DND-41 (cell line): ENCODE data around the gene FHOD3.

Experiments used
- ATAC-seq: fragments of 200-7000 bp; cut with Tn5 transposase; 3 replicates; pipeline ENCODE4 v1.9.1; 2021; ENCODE audit warnings: low read depth; ENCODE audit not compliant: insufficient read depth
- DNase-seq: peaks from one replicate; pipeline ENCODE4 v3.0.0-alpha.2; 2020
- H2AFZ ChIP-seq: 2 replicates; pipeline ENCODE4 v1.6.0; 2012; ENCODE audit warnings: low read depth, low read length
- H3K27ac ChIP-seq: 2 replicates; pipeline ENCODE4 v1.5.1; 2012; ENCODE audit warnings: low read length, inconsistent platforms
- H3K27me3 ChIP-seq: fragments of 200-600 bp; sonication (generic); 2 replicates; pipeline ENCODE4 v1.6.0; 2012; ENCODE audit warnings: low read length, mild to moderate bottlenecking, inconsistent platforms; ENCODE audit not compliant: insufficient read depth, poor library complexity
- H3K36me3 ChIP-seq: 2 replicates; pipeline ENCODE4 v1.5.1; 2012; ENCODE audit warnings: low read length, inconsistent platforms; ENCODE audit not compliant: insufficient read depth
- H3K4me1 ChIP-seq: 2 replicates; pipeline ENCODE4 v1.5.1; 2012; ENCODE audit warnings: mild to moderate bottlenecking, low read length; ENCODE audit not compliant: insufficient read depth
- H3K4me2 ChIP-seq: 2 replicates; pipeline ENCODE4 v1.6.0; 2012; ENCODE audit warnings: mild to moderate bottlenecking, moderate library complexity, low read length, inconsistent platforms; ENCODE audit not compliant: insufficient read depth
- H3K4me3 ChIP-seq, 2 experiments: fragments of 200-600 bp in 1 of 2; shearing (Covaris generic) in 1 of 2; 2 replicates each; pipeline ENCODE4 v1.5.1; 2012 to 2016; ENCODE audit warnings: inconsistent platforms in 2 of 2, low read length in 2 of 2, mild to moderate bottlenecking in 2 of 2, low read depth in 1 of 2, moderate library complexity in 1 of 2
- H3K79me2 ChIP-seq: 2 replicates; pipeline ENCODE4 v1.6.0; 2012; ENCODE audit warnings: low read length, inconsistent platforms; ENCODE audit not compliant: insufficient read depth
- H3K9ac ChIP-seq: 2 replicates; pipeline ENCODE4 v1.6.0; 2012; ENCODE audit warnings: low read depth, mild to moderate bottlenecking, inconsistent platforms, low read length, moderate library complexity
- H3K9me3 ChIP-seq: 2 replicates; pipeline ENCODE4 v1.5.1; 2012; ENCODE audit warnings: low read length, moderate library complexity, mild to moderate bottlenecking, inconsistent platforms; ENCODE audit not compliant: insufficient read depth, severe bottlenecking
- H4K20me1 ChIP-seq: 2 replicates; pipeline ENCODE4 v1.6.0; 2012; ENCODE audit warnings: low read length; ENCODE audit not compliant: insufficient read depth
- CTCF ChIP-seq: IDR thresholded peaks from 2 replicates; pipeline ENCODE4 v1.5.1; 2012; ENCODE audit warnings: borderline replicate concordance, low read length, moderate library complexity, mild to moderate bottlenecking; ENCODE audit not compliant: poor library complexity, severe bottlenecking; ENCODE audit errors: extremely low read depth
- EZH2 ChIP-seq: IDR thresholded peaks from 3 replicates; pipeline ENCODE4 v1.6.1; 2012; ENCODE audit warnings: borderline replicate concordance, low read depth, mild to moderate bottlenecking, moderate library complexity, low read length, inconsistent platforms; ENCODE audit not compliant: severe bottlenecking

The FHOD3 gene

GRCh38 chr18:36428431-36429029 is 131.0 kb downstream of the FHOD3 start:
- H4K20me1 ChIP-seq, result no peaks in the 10 kb centered on the region
- H3K4me3 ChIP-seq, result no peak overlapping the region
- no peaks in the 10 kb centered on the region for H3K9me3 ChIP-seq
- no peak for DNase-seq
- no peaks in the 10 kb centered on the region for H3K36me3 ChIP-seq
- H2AFZ ChIP-seq, result no peak overlapping the region
- H3K4me1 ChIP-seq, result no peaks in the 10 kb centered on the region
- H3K27me3 ChIP-seq, result peaks cover 2% of the 10 kb centered on the region
- H3K4me2 ChIP-seq, result no peak overlapping the region
- H3K79me2 ChIP-seq, result no peaks in the 10 kb centered on the region
- ATAC-seq, result no peak
- H3K27ac ChIP-seq, result no peak overlapping the region
- TF ChIP-seq EZH2, result no peak
- no peak overlapping the region for H3K9ac ChIP-seq

GRCh38 chr18:36432880-36433555 is 135.5 kb downstream of the FHOD3 start:
- no peaks in the 10 kb centered on the region for H4K20me1 ChIP-seq
- no peak for ATAC-seq
- H3K4me3 ChIP-seq, result no peak overlapping the region
- no peaks in the 10 kb centered on the region for H3K4me1 ChIP-seq
- H3K9ac ChIP-seq, result no peak overlapping the region
- no peaks in the 10 kb centered on the region for H3K9me3 ChIP-seq
- no peaks in the 10 kb centered on the region for H3K36me3 ChIP-seq
- no peak for DNase-seq
- no peaks in the 10 kb centered on the region for H3K79me2 ChIP-seq
- no peak overlapping the region for H3K4me2 ChIP-seq
- no peak for TF ChIP-seq CTCF
- TF ChIP-seq EZH2, result no peak
- peaks cover 2% of the 10 kb centered on the region for H3K27me3 ChIP-seq
- no peak overlapping the region for H2AFZ ChIP-seq
- no peak overlapping the region for H3K27ac ChIP-seq

GRCh38 chr18:36436387-36436786 is 138.9 kb downstream of the FHOD3 start:
- H2AFZ ChIP-seq, result no peak overlapping the region
- no peak overlapping the region for H3K4me2 ChIP-seq
- no peaks in the 10 kb centered on the region for H3K4me1 ChIP-seq
- DNase-seq (no peak), ATAC-seq (no peak)
- H3K9ac ChIP-seq, result no peak overlapping the region
- no peak for TF ChIP-seq EZH2
- TF ChIP-seq CTCF, result no peak
- H3K79me2 ChIP-seq, result no peaks in the 10 kb centered on the region
- no peaks in the 10 kb centered on the region for H3K36me3 ChIP-seq
- no peak overlapping the region for H3K4me3 ChIP-seq
- H3K9me3 ChIP-seq, result no peaks in the 10 kb centered on the region
- no peaks in the 10 kb centered on the region for H4K20me1 ChIP-seq
- no peak overlapping the region for H3K27ac ChIP-seq
- peaks cover 2% of the 10 kb centered on the region for H3K27me3 ChIP-seq

- H3K9me3 ChIP-seq, result no peaks in the 10 kb centered on the region
- H3K79me2 ChIP-seq, result no peaks in the 10 kb centered on the region
- peaks cover 8% of the 10 kb centered on the region for H3K27me3 ChIP-seq
- H3K9ac ChIP-seq, result no peak overlapping the region
- TF ChIP-seq EZH2, result no peak
- TF ChIP-seq CTCF, result no peak
- H3K4me2 ChIP-seq, result no peak overlapping the region
- H3K4me3 ChIP-seq, result no peak overlapping the region
- ATAC-seq (no peak), DNase-seq (no peak)
- no peaks in the 10 kb centered on the region for H3K36me3 ChIP-seq
- H3K4me1 ChIP-seq, result no peaks in the 10 kb centered on the region
- no peak overlapping the region for H2AFZ ChIP-seq
- no peak overlapping the region for H3K27ac ChIP-seq
- no peaks in the 10 kb centered on the region for H4K20me1 ChIP-seq
Observed at GRCh38 chr18:36440614-36441013, 143.1 kb downstream of the FHOD3 start.
